Nephron progenitor cell (in vitro differentiated cells): ENCODE measurements around the gene ARID3B.

Experiments used
- DNase-seq: peaks from one replicate; pipeline ENCODE4 v3.0.0; 2021
- H3K27ac Mint-ChIP-seq: 2 replicates; pipeline ENCODE4 v1.8.0; 2021; ENCODE audit warnings: mild to moderate bottlenecking, moderate library complexity, mixed read lengths
- H3K27me3 Mint-ChIP-seq: 2 replicates; pipeline ENCODE4 v1.8.0; 2021; ENCODE audit warnings: mild to moderate bottlenecking, low read depth, mixed read lengths; ENCODE audit not compliant: poor library complexity
- H3K36me3 Mint-ChIP-seq: 2 replicates; pipeline ENCODE4 v1.8.0; 2021; ENCODE audit warnings: low read depth, mixed read lengths
- H3K4me1 Mint-ChIP-seq: 2 replicates; pipeline ENCODE4 v1.8.0; 2021; ENCODE audit warnings: mixed read lengths
- H3K4me3 Mint-ChIP-seq: 2 replicates; pipeline ENCODE4 v1.8.0; 2021; ENCODE audit warnings: mild to moderate bottlenecking, moderate library complexity, mixed read lengths
- H3K9me3 Mint-ChIP-seq: 2 replicates; pipeline ENCODE4 v1.8.0; 2021; ENCODE audit warnings: mild to moderate bottlenecking, moderate library complexity, mixed read lengths
- TF ChIP-seq, protein P1 (sequence below): fragments of 200-600 bp; sonication (generic); IDR thresholded peaks from 2 replicates; pipeline ENCODE4 v1.5.0; 2021; ENCODE audit warnings: antibody characterized with exemption

ARID3B gene

DNA sequence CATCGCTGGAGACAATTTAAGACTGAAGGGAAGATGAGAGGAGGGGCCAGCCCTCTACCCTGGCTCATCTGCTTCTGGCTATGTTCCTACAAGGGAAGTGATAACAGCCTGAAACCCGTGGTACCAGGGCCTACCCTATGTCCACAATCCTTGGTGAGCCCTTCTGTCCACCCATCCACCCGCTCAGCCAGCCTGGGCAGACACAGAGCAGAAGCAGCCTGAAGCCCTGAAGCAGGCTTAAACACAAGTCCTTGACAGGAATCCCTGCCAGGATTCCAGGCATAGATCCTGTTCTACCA lies 90.0 kb downstream of the ARID3B start:
- H3K4me1 Mint-ChIP-seq = no peaks in the 10 kb centered on the region
- no peak for DNase-seq
- TF ChIP-seq, protein P1, sequence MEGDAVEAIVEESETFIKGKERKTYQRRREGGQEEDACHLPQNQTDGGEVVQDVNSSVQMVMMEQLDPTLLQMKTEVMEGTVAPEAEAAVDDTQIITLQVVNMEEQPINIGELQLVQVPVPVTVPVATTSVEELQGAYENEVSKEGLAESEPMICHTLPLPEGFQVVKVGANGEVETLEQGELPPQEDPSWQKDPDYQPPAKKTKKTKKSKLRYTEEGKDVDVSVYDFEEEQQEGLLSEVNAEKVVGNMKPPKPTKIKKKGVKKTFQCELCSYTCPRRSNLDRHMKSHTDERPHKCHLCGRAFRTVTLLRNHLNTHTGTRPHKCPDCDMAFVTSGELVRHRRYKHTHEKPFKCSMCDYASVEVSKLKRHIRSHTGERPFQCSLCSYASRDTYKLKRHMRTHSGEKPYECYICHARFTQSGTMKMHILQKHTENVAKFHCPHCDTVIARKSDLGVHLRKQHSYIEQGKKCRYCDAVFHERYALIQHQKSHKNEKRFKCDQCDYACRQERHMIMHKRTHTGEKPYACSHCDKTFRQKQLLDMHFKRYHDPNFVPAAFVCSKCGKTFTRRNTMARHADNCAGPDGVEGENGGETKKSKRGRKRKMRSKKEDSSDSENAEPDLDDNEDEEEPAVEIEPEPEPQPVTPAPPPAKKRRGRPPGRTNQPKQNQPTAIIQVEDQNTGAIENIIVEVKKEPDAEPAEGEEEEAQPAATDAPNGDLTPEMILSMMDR = no peak
- no peak overlapping the region for H3K27ac Mint-ChIP-seq
- peaks cover 34% of the 10 kb centered on the region for H3K36me3 Mint-ChIP-seq
- H3K4me3 Mint-ChIP-seq = no peak overlapping the region
- no peaks in the 10 kb centered on the region for H3K27me3 Mint-ChIP-seq
- no peaks in the 10 kb centered on the region for H3K9me3 Mint-ChIP-seq

DNA sequence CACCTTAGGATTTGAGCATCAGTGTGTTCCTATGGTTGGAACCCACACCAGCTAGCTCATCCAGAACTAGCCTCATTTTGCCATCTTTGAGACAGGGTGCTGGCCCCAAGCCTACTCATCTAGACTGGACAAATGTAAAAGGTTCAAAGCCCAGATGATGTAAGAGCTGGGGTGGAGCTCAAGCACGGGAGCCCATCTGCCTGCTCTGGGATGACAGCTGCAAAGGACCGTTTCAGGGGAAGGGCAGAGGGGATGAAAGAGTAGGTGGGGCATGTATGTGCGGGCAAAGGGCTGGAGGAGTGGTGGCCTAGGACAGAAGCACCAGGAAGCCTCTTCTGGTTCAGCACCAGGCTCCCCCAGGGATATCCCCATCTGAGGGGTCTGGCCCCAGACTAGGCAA lies 90.4 kb downstream of the ARID3B start:
- Mint-ChIP-seq H3K36me3 (peaks cover 34% of the 10 kb centered on the region), H3K4me1 (no peaks in the 10 kb centered on the region), H3K4me3 (no peak overlapping the region), H3K27ac (no peak overlapping the region), H3K9me3 (no peaks in the 10 kb centered on the region), H3K27me3 (no peaks in the 10 kb centered on the region)
- DNase-seq = no peak
- TF ChIP-seq, protein P1 = no peak

DNA sequence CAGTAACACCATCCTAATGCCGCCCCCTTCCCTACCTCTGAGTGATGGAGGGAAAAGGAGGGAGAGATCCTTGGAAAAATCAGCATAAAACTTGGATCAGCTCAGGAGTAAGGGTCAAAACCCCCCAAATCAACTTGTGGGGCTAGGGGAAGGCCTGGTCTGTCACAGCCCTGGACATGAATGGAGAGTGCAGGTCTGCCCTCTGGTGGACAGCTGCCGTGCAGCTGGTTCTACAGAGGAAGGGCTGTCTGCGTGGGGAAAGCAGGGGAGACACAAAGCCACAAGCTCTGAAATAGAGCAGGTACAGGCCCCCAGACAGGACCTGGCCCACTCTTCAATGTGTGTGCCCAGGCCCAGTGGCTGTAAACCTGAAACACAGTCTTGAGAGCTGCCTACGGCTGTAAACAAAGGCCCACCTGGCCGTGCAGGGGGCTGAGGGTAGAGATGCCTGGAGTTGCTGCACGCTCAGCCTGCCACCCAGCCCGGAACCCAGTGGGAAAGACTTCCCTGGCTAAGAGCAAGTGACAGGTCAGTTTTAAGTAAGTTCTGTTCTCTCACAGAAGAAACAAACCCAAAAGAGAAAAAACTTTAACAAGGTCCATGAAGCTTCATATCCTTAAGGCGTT lies 91.0 kb downstream of the ARID3B start:
- H3K4me3 Mint-ChIP-seq = no peak overlapping the region
- peak; percentile 76 for DNase-seq
- no peaks in the 10 kb centered on the region for H3K4me1 Mint-ChIP-seq
- H3K36me3 Mint-ChIP-seq = peaks cover 34% of the 10 kb centered on the region
- TF ChIP-seq, protein P1 = peak; percentile 78
- no peaks in the 10 kb centered on the region for H3K27me3 Mint-ChIP-seq
- no peaks in the 10 kb centered on the region for H3K9me3 Mint-ChIP-seq
- H3K27ac Mint-ChIP-seq = peak overlapping the region; percentile 50

DNA sequence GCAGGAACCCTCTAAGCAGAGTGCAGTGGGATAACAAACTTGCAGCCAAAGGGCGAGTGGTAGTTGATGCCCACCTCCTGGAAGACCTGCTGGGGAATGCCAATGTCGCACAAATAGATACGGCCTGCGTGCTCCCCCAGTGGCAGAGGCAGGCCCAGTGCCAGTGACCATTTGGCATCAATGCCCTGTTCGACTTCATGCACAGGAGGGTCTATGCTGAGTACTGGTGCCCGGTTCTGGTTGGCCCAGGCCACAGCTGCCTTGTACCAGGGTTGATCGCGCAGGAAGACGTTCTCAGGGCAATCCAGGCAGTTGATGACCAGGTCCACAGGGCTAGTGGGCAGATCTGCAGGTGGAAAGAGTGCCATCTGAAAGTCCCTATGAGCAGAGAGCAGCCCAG lies 91.6 kb downstream of the ARID3B start:
- H3K4me3 Mint-ChIP-seq = no peak overlapping the region
- H3K27ac Mint-ChIP-seq = no peak overlapping the region
- TF ChIP-seq, protein P1 = no peak
- H3K4me1 Mint-ChIP-seq = no peaks in the 10 kb centered on the region
- no peaks in the 10 kb centered on the region for H3K27me3 Mint-ChIP-seq
- H3K36me3 Mint-ChIP-seq = peaks cover 34% of the 10 kb centered on the region
- no peak for DNase-seq
- H3K9me3 Mint-ChIP-seq = no peaks in the 10 kb centered on the region

DNA sequence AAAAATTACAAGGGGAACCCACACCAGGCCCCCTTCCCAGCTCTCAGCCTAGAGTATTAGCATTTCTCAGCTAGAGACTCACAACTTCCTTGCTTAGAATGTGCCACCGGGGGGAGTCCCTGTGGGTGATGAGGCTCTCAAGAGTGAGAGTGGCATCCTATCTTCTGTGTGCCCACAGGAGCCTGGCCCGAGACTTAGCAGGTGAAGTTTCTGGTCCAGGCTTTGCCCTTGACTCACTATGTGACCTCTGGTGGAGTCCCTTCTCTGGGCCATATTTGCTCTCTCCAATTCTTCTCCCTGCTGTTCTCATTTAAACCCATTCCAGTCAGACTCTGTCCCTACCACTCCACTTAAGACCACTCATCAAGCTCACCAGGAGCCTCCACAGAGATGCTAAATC lies 92.8 kb downstream of the ARID3B start:
- TF ChIP-seq, protein P1 = no peak
- no peaks in the 10 kb centered on the region for H3K4me1 Mint-ChIP-seq
- H3K9me3 Mint-ChIP-seq = no peaks in the 10 kb centered on the region
- no peak overlapping the region for H3K27ac Mint-ChIP-seq
- H3K4me3 Mint-ChIP-seq = no peak overlapping the region
- DNase-seq = no peak
- H3K27me3 Mint-ChIP-seq = no peaks in the 10 kb centered on the region
- peaks cover 27% of the 10 kb centered on the region for H3K36me3 Mint-ChIP-seq

DNA sequence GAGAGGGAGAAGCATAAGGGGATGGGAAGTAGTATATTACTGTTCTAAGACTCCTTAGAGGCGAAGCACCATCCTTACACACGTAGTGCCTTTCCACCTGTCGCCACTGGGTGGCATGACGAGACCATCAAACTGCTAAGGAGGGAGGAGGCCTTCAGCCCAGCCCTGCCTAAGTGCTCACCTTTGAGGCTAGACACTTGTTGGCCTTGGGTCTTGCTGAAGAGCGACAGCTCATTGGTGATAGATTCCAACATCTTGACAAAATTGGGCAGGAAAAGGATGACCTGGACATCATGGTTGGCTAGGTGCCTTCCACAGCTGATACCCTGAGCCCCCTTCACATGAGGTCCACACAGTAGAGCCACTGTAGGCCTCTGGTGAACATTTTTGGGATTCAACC lies 94.2 kb downstream of the ARID3B start:
- H3K27me3 Mint-ChIP-seq = no peaks in the 10 kb centered on the region
- H3K36me3 Mint-ChIP-seq = peaks cover 32% of the 10 kb centered on the region
- no peaks in the 10 kb centered on the region for H3K4me1 Mint-ChIP-seq
- H3K27ac Mint-ChIP-seq = no peak overlapping the region
- H3K9me3 Mint-ChIP-seq = no peaks in the 10 kb centered on the region
- TF ChIP-seq, protein P1 = peak; percentile 84
- DNase-seq = peak; percentile 69
- H3K4me3 Mint-ChIP-seq = no peak overlapping the region
